IPS-NIHi11 (cell line): ENCODE results near the gene PLPP7.
"Not testable (repeated sequence)": the region's sequence is repeated elsewhere in the genome, so short reads cannot be mapped to it uniquely, and the experiment has no call there.

Experiments
- DNase-seq: peaks from one replicate; pipeline ENCODE4 v3.0.0; 2012; ENCODE audit warnings: mixed read lengths, low spot score

PLPP7 gene

DNA sequence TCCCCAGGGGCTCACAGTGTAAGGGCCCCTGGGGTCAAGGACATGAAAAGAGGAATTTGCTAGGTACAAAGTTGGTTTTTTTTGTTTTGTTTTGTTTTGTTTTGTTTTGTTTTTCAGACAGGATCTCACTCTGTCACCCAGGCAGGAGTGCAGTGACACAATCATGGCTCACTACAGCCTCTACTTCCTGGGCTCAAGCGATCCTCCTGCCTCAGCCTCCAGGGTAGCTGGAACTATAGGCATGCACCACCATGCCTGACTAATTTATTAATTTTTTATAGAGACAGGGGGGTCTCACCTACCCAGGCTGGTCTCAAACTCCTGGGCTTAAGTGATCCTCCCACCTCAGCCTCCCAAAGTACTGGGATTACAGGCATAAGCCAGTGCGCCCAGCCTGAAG, 42.5 kb downstream of the PLPP7 start:
- not testable (repeated sequence) for DNase-seq

GRCh38 chr9:131333771-131334628, 44.5 kb downstream of the PLPP7 start:
- no peak for DNase-seq

DNA sequence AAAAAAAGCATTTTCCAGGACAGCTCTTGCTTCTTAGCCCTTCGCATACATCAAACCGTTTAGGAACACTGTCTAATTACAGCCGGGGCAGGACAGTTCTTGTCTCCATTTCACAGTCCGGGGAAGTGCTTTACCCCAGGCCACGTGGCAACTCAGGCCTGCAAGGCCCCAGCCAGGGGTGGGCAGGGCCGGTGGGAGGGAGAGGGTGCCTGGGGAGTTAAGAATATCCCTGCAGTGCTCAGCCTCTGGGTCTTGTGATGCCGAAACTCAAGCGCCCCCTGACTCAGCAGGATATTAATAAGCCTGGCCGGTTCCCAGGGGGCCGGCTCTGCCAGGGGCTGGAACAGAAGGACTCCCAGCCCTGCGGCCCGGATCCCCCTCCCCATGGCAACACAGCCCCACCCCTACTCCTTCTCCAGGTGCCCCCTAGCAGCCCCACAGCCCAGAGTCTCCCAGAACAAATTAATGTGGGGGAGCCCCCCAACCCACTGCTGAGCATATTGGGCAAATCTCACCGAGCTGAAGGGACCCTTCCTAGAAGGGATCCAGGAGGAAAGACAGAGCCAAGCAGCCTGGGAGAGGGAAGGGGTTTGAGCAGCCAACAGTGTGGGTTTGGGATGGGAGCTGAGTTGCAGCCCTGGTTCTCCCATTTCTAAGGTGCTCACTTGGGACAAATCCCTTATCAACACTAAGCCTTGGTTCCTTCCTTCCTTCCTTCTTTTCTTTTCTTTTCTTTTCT, 45.3 kb downstream of the PLPP7 start:
- DNase-seq = no peak

DNA sequence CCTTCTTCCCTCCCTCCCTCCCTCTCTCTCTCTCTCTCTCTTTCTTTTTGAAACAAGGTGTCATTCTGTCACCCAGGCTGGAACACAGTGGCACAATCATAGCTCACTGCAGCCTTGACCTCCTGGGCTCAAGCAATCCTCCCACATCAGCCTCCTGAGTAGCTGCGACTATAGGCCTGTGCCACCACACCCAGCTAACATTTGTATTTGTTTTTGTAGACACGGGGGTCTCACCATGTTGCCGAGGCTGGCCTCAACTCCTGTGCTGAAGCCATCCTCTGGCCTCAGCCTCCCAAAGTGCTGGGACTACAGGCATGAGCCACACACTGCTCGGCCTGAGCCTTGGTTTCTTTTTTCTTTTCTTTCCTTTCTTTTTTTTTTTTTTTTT, 45.8 kb downstream of the PLPP7 start:
- no peak for DNase-seq

GRCh38 chr9:131337131-131337848, 47.8 kb downstream of the PLPP7 start:
- DNase-seq = no peak

DNA sequence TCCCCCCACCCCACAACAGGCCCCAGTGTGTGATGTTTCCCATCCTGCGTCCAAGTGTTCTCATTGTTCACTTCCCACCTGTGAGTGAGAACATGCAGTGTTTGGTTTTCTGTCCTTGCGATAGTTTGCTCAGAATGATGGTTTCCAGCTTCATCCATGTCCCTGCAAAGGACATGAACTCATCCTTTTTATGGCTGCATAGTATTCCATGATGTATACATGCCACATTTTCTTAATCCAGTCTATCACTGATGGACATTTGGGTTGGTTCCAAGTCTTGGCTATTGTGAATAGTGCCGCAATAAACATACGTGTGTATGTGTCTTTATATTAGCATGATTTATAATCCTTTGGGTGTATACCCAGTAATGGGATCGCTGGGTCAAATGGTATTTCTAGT, 49.7 kb downstream of the PLPP7 start:
- DNase-seq = not testable (repeated sequence)

GRCh38 chr9:131344931-131345535, 55.5 kb downstream of the PLPP7 start:
- not testable (repeated sequence) for DNase-seq

- no peak for DNase-seq
These were observed 57.0 kb downstream of the PLPP7 start for GRCh38 chr9:131346559-131346958.

DNA sequence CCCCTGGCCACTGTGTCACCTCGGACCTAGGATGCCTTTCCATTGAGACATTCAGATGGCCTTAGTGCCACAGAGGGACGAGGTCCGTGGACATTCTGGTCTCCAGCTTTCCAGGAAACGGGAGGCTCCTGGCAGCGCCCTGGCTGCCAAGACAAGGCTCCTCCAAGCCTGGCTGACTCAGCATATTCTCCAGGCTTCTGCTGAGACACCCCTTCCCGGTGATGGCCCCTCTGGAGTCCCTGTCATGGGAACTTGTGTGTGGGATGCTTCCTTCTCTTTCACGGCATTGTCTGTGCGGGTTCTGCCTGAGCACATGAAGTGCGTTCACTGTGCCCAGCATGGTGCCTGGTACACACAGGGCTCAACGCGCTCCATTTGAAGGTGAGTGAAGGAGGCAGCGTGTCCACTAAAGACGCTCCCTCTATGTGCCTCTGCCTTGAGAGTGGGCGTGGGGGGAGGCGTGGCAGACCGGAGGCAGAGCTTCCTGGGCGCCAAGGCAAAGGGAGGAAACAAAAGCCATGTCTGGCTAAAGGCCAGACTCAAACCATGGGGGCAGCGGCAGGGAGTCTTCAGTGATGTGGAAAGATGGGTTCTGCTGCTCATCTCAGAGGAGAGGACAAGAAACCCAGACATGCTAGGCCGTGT, 58.0 kb downstream of the PLPP7 start:
- no peak for DNase-seq

- DNase-seq = peak; percentile 42
These were observed 59.4 kb downstream of the PLPP7 start for GRCh38 chr9:131348631-131349521.

DNA sequence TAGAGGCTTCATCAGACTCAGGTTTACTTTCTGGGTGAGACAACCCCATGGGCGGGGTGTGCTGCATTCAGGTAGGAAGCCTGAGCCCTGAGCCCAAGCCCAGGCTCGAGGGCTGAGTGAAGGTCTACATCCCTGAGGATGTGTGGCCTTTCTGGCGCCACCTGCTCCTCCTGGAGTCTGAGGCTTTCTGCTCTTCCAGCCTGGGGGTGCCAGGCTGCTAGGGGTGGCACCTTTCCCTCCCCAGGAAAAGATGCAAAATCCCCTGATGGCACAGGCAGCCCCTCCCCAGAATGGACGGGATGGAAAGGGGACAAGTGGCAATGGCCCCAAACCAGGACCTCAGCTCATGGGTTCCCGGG, 60.0 kb downstream of the PLPP7 start:
- DNase-seq = no peak

DNA sequence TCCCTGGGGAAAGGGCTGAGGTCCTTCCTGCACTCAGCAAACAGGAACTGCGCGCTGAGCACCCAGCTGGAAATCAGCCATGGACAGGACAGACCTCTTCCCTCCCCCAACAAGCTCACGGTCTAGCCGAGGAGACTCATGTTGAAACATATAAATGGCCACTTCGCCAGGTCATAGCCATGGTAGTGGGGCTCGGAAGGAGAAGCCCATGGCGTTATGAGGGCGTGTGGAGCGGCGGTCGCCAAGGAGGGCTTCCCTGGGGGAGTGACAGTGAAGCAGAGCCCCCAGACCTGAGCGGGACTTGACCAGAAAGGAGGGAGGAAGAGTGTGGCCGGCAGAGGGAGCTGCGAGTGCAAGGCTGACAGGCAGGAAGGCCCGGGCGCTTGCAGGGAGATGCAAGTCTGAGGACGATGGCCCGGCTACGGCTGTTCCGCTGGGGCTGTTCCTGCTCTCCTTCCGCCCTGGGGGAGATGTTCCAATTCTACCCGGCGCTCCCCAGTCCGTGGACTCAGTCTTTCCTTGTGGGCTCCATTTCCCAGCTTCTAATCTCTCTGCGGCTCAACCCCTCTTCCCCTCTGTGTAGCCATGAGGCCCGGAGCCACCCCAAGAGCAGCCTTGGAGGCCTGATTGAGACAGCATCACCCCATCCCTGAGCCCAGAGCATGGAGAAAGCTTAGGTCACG, 60.5 kb downstream of the PLPP7 start:
- peak; percentile 91 for DNase-seq

- not testable (repeated sequence) for DNase-seq
These were observed 67.0 kb downstream of the PLPP7 start for GRCh38 chr9:131356479-131356878.

GRCh38 chr9:131358556-131358955, 69.0 kb downstream of the PLPP7 start:
- no peak for DNase-seq
